Measurements from ENCODE around the gene SLC38A5. TPM values are rescaled to one million over a fixed set of nuclear protein-coding genes. Genes with fewer than 3 reads are reported as not detected.

SLC38A5 gene
- total RNA-seq, 4 donors from 2014 or later = 24.2 to 63.0 (median 46.2) TPM

DNA sequence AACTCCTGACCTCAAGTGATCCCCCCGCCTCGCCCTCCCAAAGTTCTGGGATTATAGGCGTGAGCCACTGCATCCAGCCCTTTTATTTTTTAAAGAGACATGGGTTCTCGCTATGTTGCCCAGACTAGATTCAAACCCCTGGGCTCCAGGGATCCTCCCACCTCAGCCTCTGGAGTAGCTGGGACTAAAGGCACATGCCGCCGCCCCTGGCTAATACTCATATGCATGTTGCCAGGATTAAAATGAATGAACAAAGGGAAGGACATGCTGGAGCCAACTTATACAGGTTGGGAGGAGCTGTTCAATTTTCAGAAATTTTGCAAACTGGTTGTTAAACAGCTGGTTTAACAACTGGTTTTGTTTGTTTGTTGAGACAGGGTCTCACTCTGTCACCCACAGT lies 4.5 kb upstream of the SLC38A5 start:
- Histone ChIP-seq H3K27ac (no peak overlapping the region), H3K9me3 (no peaks in the 10 kb centered on the region), H3K27me3 (no peaks in the 10 kb centered on the region), H3K4me3 (no peak overlapping the region), H3K36me3 (peaks cover 2% of the 10 kb centered on the region), H3K4me1 (peaks cover 11% of the 10 kb centered on the region)
- TF ChIP-seq POLR2A (IDR thresholded peaks at IDR 0.05) (no peak), CTCF (IDR thresholded peaks at IDR 0.05) (no peak), EP300 (IDR thresholded peaks at IDR 0.05) (no peak), POLR2AphosphoS5 (IDR thresholded peaks at IDR 0.05) (no peak)
- WGBS = 70% methylated on average over 6 of the region's 6 CpGs
- no peak for DNase-seq (ENCODE audit: low spot score in 2 of 2)

GRCh38 chrX:48474127-48474526 lies 4.1 kb upstream of the SLC38A5 start:
- no peak for DNase-seq (ENCODE audit: low spot score in 2 of 2)
- H3K36me3 ChIP-seq = no peaks in the 10 kb centered on the region
- no peak overlapping the region for H3K27ac ChIP-seq
- no peak overlapping the region for H3K4me3 ChIP-seq
- no peaks in the 10 kb centered on the region for H3K9me3 ChIP-seq
- WGBS = 62% methylated on average over 10 of the region's 10 CpGs
- H3K27me3 ChIP-seq = no peaks in the 10 kb centered on the region
- TF ChIP-seq EP300 (IDR thresholded peaks at IDR 0.05) (no peak), CTCF (IDR thresholded peaks at IDR 0.05) (no peak)
- peaks cover 11% of the 10 kb centered on the region for H3K4me1 ChIP-seq

DNA sequence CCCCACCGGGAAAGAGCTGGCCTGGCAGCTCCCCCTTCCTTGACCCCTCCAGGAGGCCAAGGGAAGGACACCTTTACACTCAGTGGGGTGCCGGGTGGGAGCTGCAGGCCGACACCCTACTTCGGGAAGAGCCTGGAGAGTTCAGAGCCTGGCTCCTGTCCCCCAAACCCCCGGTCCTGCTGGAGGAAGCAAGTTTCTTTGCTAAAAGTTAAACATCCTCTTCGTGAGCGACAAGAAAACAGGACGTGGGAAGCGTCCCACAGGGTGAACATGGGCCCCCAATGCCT lies 3.6 kb upstream of the SLC38A5 start:
- H3K27ac ChIP-seq = no peak overlapping the region
- no peaks in the 10 kb centered on the region for H3K36me3 ChIP-seq
- TF ChIP-seq EP300 (IDR thresholded peaks at IDR 0.05) (no peak), CTCF (IDR thresholded peaks at IDR 0.05) (no peak), POLR2AphosphoS5 (IDR thresholded peaks at IDR 0.05) (no peak), POLR2A (IDR thresholded peaks at IDR 0.05) (no peak)
- WGBS = 78% methylated on average over 7 of the region's 9 CpGs
- no peak overlapping the region for H3K4me3 ChIP-seq
- no peaks in the 10 kb centered on the region for H3K27me3 ChIP-seq
- peaks cover 11% of the 10 kb centered on the region for H3K4me1 ChIP-seq
- no peaks in the 10 kb centered on the region for H3K9me3 ChIP-seq
- DNase-seq (ENCODE audit: low spot score in 2 of 2) = no peak

GRCh38 chrX:48472851-48473703 lies 3.0 kb upstream of the SLC38A5 start:
- no peaks in the 10 kb centered on the region for H3K27me3 ChIP-seq
- no peak for DNase-seq (ENCODE audit: low spot score in 2 of 2)
- H3K4me3 ChIP-seq = no peak overlapping the region
- 69% methylated on average over 11 of the region's 12 CpGs for WGBS
- no peak overlapping the region for H3K27ac ChIP-seq
- peaks cover 11% of the 10 kb centered on the region for H3K4me1 ChIP-seq
- H3K36me3 ChIP-seq = no peaks in the 10 kb centered on the region
- H3K9me3 ChIP-seq = no peaks in the 10 kb centered on the region
- TF ChIP-seq POLR2AphosphoS5 (IDR thresholded peaks at IDR 0.05) (no peak), POLR2A (IDR thresholded peaks at IDR 0.05) (no peak), EP300 (IDR thresholded peaks at IDR 0.05) (no peak), CTCF (IDR thresholded peaks at IDR 0.05) (no peak)

GRCh38 chrX:48472225-48472624 lies 2.2 kb upstream of the SLC38A5 start:
- no peaks in the 10 kb centered on the region for H3K36me3 ChIP-seq
- DNase-seq (ENCODE audit: low spot score in 2 of 2) = no peak
- peaks cover 13% of the 10 kb centered on the region for H3K4me1 ChIP-seq
- H3K4me3 ChIP-seq = no peak overlapping the region
- H3K27ac ChIP-seq = no peak overlapping the region
- TF ChIP-seq EP300 (IDR thresholded peaks at IDR 0.05) = no peak
- TF ChIP-seq CTCF (IDR thresholded peaks at IDR 0.05) = no peak
- TF ChIP-seq POLR2A (IDR thresholded peaks at IDR 0.05) = no peak
- no peak for TF ChIP-seq POLR2AphosphoS5 (IDR thresholded peaks at IDR 0.05)
- H3K27me3 ChIP-seq = no peaks in the 10 kb centered on the region
- 69% methylated on average over 9 of the region's 9 CpGs for WGBS
- no peaks in the 10 kb centered on the region for H3K9me3 ChIP-seq

All from suprapubic skin (tissue), 4 donors.